GM23248 (cell line): ENCODE results near the gene EVA1B.

Experiments
- EZH2 ChIP-seq: fragments of 200-600 bp; sonication (generic); IDR thresholded peaks from 2 replicates; pipeline ENCODE4 v1.6.1; 2018; ENCODE audit warnings: antibody characterized with exemption, mild to moderate bottlenecking; ENCODE audit not compliant: insufficient read depth, poor library complexity, severe bottlenecking
- EZH2phosphoT487 ChIP-seq: fragments of 200-600 bp; sonication (generic); IDR thresholded peaks from 2 replicates; pipeline ENCODE4 v1.6.1; 2018; ENCODE audit warnings: antibody characterized with exemption, moderate library complexity, mild to moderate bottlenecking, low read depth; ENCODE audit not compliant: insufficient read depth

DNA sequence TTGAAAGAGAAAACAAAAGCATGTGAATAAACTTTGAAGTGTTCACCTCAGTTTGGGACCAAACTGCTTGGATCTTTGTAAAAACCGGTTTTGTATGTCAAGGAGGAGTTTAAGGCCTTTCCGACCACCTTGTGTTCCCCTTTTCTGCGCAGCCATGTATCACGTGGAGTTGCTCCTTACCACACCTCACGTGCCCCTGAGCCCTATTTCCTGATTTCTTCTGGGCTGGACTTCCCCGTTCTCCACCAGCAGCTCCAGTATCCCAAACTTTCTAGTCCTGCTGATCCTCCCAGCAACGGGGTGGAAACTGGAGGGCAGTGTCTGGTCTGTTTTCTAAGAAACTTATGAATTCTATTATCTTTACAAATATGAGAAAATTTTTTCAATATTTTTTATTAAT, 18.9 kb downstream of the EVA1B start:
- no peak for TF ChIP-seq EZH2
- no peak for TF ChIP-seq EZH2phosphoT487
